B cell (primary cell): ENCODE measurements around the gene MAPKBP1. TPM values are rescaled to one million over a fixed set of nuclear protein-coding genes. Genes with fewer than 3 reads are reported as not detected.

Experiments
- ATAC-seq: fragments of 200-7000 bp; cut with Tn5 transposase; one replicate; pipeline ENCODE4 v1.10.0; 2021; ENCODE audit warnings: low read depth, mild to moderate bottlenecking, moderate number of reproducible peaks, moderate library complexity
- CTCF ChIA-PET: fragments of 350-600 bp; sonication (Branson Sonifier 250); formaldehyde crosslinking; loops from one replicate; lab custom pipeline; 2021; ENCODE audit warnings: antibody characterized with exemption, inconsistent platforms; lab: Charles Lee
- POLR2A ChIA-PET: fragments of 350-600 bp; sonication (Branson Sonifier 250); formaldehyde crosslinking; loops from one replicate; lab custom pipeline; 2021; ENCODE audit warnings: antibody characterized with exemption; lab: Charles Lee
- DNase-seq: peaks from one replicate; pipeline ENCODE4 v3.0.0; 2013
- H2AFZ ChIP-seq: 2 replicates; pipeline ENCODE4 v1.6.1; 2012; ENCODE audit warnings: mild to moderate bottlenecking, low read depth, low read length; ENCODE audit not compliant: insufficient read depth, poor library complexity, severe bottlenecking
- H3K27ac ChIP-seq, 2 donors: 1 replicate in 1 of 2; 2 replicates in 1 of 2; pipeline ENCODE4 v1.5.1; 2012 to 2013; ENCODE audit warnings: low read length in 2 of 2, mild to moderate bottlenecking in 2 of 2, moderate library complexity in 1 of 2
- H3K27me3 ChIP-seq, 4 experiments: fragments of 200-600 bp in 1 of 4; sonication (generic) in 1 of 4; replicated peaks in 1 of 4; 1 replicate in 2 of 4; 2 replicates in 2 of 4; pipeline versions ENCODE4 v1.6.1 to v1.7.0; 2013 to 2016; ENCODE audit warnings: low read length in 3 of 4, mild to moderate bottlenecking in 2 of 4, mixed read lengths in 1 of 4, moderate library complexity in 1 of 4; ENCODE audit not compliant: insufficient read depth in 4 of 4, control insufficient read depth in 3 of 4; ENCODE audit errors: control extremely low read depth in 1 of 4
- H3K36me3 ChIP-seq, 2 experiments: replicated peaks in 1 of 2; 1 replicate in 1 of 2; 2 replicates in 1 of 2; pipeline versions ENCODE4 v1.6.1 to v1.7.1; 2013; ENCODE audit warnings: low read length in 1 of 2; ENCODE audit not compliant: insufficient read depth in 2 of 2, control insufficient read depth in 1 of 2; ENCODE audit errors: control extremely low read depth in 1 of 2, extremely low read depth in 1 of 2
- H3K4me1 ChIP-seq, 2 donors: fragments of 200-600 bp in 1 of 2; sonication (generic) in 1 of 2; 1 replicate in 1 of 2; 2 replicates in 1 of 2; pipeline versions ENCODE4 v1.5.1 to v1.6.1; 2013 to 2017; ENCODE audit warnings: low read length in 2 of 2; ENCODE audit not compliant: control insufficient read depth in 2 of 2, insufficient read depth in 2 of 2
- H3K4me2 ChIP-seq: replicated peaks from 2 replicates; pipeline ENCODE3; 2012; ENCODE audit warnings: mild to moderate bottlenecking, low read depth, low read length; ENCODE audit not compliant: poor library complexity, severe bottlenecking
- H3K4me3 ChIP-seq, 5 experiments: fragments of 200-600 bp in 1 of 5; sonication (generic) in 1 of 5; 1 replicate in 3 of 5; 2 replicates in 2 of 5; pipeline versions ENCODE4 v1.5.1 to v1.7.0; 2011 to 2016; ENCODE audit warnings: low read length in 4 of 5, mild to moderate bottlenecking in 4 of 5, low read depth in 2 of 5, control low read depth in 1 of 5, moderate library complexity in 1 of 5; ENCODE audit not compliant: insufficient read depth in 1 of 5; ENCODE audit errors: control extremely low read depth in 1 of 5, extremely low read depth in 1 of 5
- H3K79me2 ChIP-seq: fragments of 200-600 bp; sonication (generic); one replicate; pipeline ENCODE4 v1.6.0; 2016; ENCODE audit warnings: low read length; ENCODE audit not compliant: control insufficient read depth, insufficient read depth
- H3K9ac ChIP-seq: fragments of 200-600 bp; sonication (generic); 2 replicates; pipeline ENCODE4 v1.6.1; 2017; ENCODE audit warnings: mild to moderate bottlenecking, low read length, moderate library complexity
- H3K9me3 ChIP-seq, 3 donors: one replicate each; pipeline versions ENCODE4 v1.6.1 to v1.7.1; 2013; ENCODE audit warnings: low read length in 2 of 3; ENCODE audit not compliant: control insufficient read depth in 2 of 3, insufficient read depth in 1 of 3; ENCODE audit errors: control extremely low read depth in 1 of 3
- H4K20me1 ChIP-seq: 2 replicates; pipeline ENCODE4 v1.6.0; 2012; ENCODE audit warnings: mild to moderate bottlenecking, low read length; ENCODE audit not compliant: insufficient read depth, control insufficient read depth, poor library complexity, severe bottlenecking
- H3K27ac Mint-ChIP-seq: one replicate; pipeline ENCODE4 v1.8.0; 2021; ENCODE audit warnings: mixed read lengths
- H3K27me3 Mint-ChIP-seq: one replicate; pipeline ENCODE4 v1.8.0; 2021; ENCODE audit warnings: mixed read lengths
- H3K4me1 Mint-ChIP-seq: one replicate; pipeline ENCODE4 v1.8.0; 2021; ENCODE audit warnings: mixed read lengths
- H3K4me3 Mint-ChIP-seq: one replicate; pipeline ENCODE4 v1.8.0; 2021; ENCODE audit warnings: mixed read lengths
- H3K9me3 Mint-ChIP-seq: one replicate; pipeline ENCODE4 v1.8.0; 2022; ENCODE audit warnings: mixed read lengths; ENCODE audit not compliant: insufficient read depth
- CTCF ChIP-seq: fragments of 200-600 bp; IDR thresholded peaks from one replicate; pipeline ENCODE4 v1.8.0; 2022; ENCODE audit warnings: antibody characterized with exemption, mild to moderate bottlenecking
- EZH2 ChIP-seq: IDR thresholded peaks from 2 replicates; pipeline ENCODE4 v1.6.1; 2012; ENCODE audit warnings: borderline replicate concordance, low read depth, mild to moderate bottlenecking, moderate library complexity, low read length; ENCODE audit not compliant: insufficient read depth, poor library complexity, severe bottlenecking
- WGBS: methylation state at CpG from one replicate; pipeline ENCODE4 v1.1.5; 2013; ENCODE audit warnings: missing lambda C conversion rate; ENCODE audit not compliant: insufficient coverage; 5-methylcytosine and 5-hydroxymethylcytosine counted together
- intact Hi-C: fragments of 100-400 bp; cut with micrococcal nuclease; formaldehyde crosslinking; loops from one replicate; pipeline ENCODE4 v1.10.0; 2022
- polyA plus RNA-seq: library from polyadenylated mRNA; depleted of rRNA; stranded (reverse); fragments of >200 nt; gene quantifications from 2 replicates; pipeline ENCODE4 v1.2.3, GENCODE V29; 2012
- total RNA-seq, 2 donors: library from RNA; stranded (reverse); fragments of 120-200 nt in 1 of 2; gene quantifications; 1 replicate in 1 of 2; 2 replicates in 1 of 2; pipeline versions ENCODE4 v1.2.3 to v1.2.4, GENCODE V29; 2013 to 2022

MAPKBP1 gene
- total and polyA plus RNA-seq, 2 donors (not counting 1 experiment from before 2014, with no cell fraction given) = 14.1 to 59.2 TPM

- H3K4me3 Mint-ChIP-seq = no peak overlapping the region
- POLR2A ChIA-PET = no interaction called here
- H3K27ac Mint-ChIP-seq = no peak overlapping the region
- no peaks in the 10 kb centered on the region for H3K27me3 Mint-ChIP-seq
- ATAC-seq (no peak), DNase-seq (no peak)
- H2AFZ ChIP-seq = no peak overlapping the region
- H3K27ac ChIP-seq = no peak overlapping the region
- H3K27me3 ChIP-seq = no peaks in the 10 kb centered on the region
- H3K79me2 ChIP-seq = no peaks in the 10 kb centered on the region
- H3K36me3 ChIP-seq = peaks cover 2 to 13% of the 10 kb centered on the region in 2 experiments
- H3K9ac ChIP-seq = no peak overlapping the region
- intact Hi-C loops = no loop called here
- TF ChIP-seq EZH2 (no peak), CTCF (no peak)
- H3K4me2 ChIP-seq = no peak overlapping the region
- 45% methylated on average over 1 of the region's 8 CpGs for WGBS
- H3K9me3 Mint-ChIP-seq = no peaks in the 10 kb centered on the region
- no peak overlapping the region for H3K4me3 ChIP-seq
- no peaks in the 10 kb centered on the region for H4K20me1 ChIP-seq
- CTCF ChIA-PET = interaction anchor here (1.0 to 5.1 kb wide), 3 partner anchors 12 to 25 kb away, joined by 4 to 35 read pairs (median 12); partner anchors contain the start of gene MAPKBP1
- peaks cover 0 to 3% (median 0%) of the 10 kb centered on the region in 3 donors for H3K9me3 ChIP-seq
- H3K4me1 Mint-ChIP-seq = peaks cover 19% of the 10 kb centered on the region
- peaks cover 3 to 9% of the 10 kb centered on the region in 2 donors for H3K4me1 ChIP-seq
These were observed 23.1 kb downstream of the MAPKBP1 start for GRCh38 chr15:41797201-41797944.
